ENCODE data around the gene PRKCH. TPM values are rescaled to one million over a fixed set of nuclear protein-coding genes. Genes with fewer than 3 reads are reported as not detected.

Gene PRKCH
- total and polyA plus RNA-seq, 2 of the 13 experiments (the other 11 are each of a cell fraction or from before 2014, with no cell fraction given): 0.48 to 1.3 TPM

GRCh38 chr14:61553730-61554641, 232.6 kb downstream of the PRKCH start (continued):
- TF ChIP-seq, protein P1, sequence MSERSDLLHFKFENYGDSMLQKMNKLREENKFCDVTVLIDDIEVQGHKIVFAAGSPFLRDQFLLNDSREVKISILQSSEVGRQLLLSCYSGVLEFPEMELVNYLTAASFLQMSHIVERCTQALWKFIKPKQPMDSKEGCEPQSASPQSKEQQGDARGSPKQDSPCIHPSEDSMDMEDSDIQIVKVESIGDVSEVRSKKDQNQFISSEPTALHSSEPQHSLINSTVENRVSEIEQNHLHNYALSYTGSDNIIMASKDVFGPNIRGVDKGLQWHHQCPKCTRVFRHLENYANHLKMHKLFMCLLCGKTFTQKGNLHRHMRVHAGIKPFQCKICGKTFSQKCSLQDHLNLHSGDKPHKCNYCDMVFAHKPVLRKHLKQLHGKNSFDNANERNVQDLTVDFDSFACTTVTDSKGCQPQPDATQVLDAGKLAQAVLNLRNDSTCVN (CRISPR knock-in tag; IDR thresholded peaks at IDR 0.05; ENCODE audit: borderline replicate concordance): no peak; the same call in 1 of the 2 replicates
- TF ChIP-seq ZNF34 (CRISPR knock-in tag; IDR thresholded peaks at IDR 0.05; ENCODE audit: borderline replicate concordance) (no peak), STAT5B (CRISPR knock-in tag; IDR thresholded peaks at IDR 0.05) (no peak), FOXA1 (IDR thresholded peaks at IDR 0.05) (peak; percentile 78; the same call in 1 of the 2 replicates), FOXA1 (CRISPR knock-in tag; IDR thresholded peaks at IDR 0.05) (peak; percentile 96), TBX3 (IDR thresholded peaks at IDR 0.05; ENCODE audit: borderline replicate concordance) (peak; percentile 89), ZNF281 (CRISPR knock-in tag; IDR thresholded peaks at IDR 0.05; ENCODE audit: borderline replicate concordance) (peak; percentile 61; the same call in 1 of the 2 replicates), ZNF432 (CRISPR knock-in tag; IDR thresholded peaks at IDR 0.05; ENCODE audit: borderline replicate concordance) (0 out of 2 replicates have a peak, but pooled peaks have one; percentile 54), YEATS4 (CRISPR knock-in tag; IDR thresholded peaks at IDR 0.05; ENCODE audit: borderline replicate concordance) (no peak), HNRNPH1 (optimal IDR thresholded peaks at IDR 0.05; ENCODE audit: low read depth, low read length) (no peak), PHB2 (IDR thresholded peaks at IDR 0.05; ENCODE audit: partially characterized antibody) (no peak)
- TF ChIP-seq, protein P2, sequence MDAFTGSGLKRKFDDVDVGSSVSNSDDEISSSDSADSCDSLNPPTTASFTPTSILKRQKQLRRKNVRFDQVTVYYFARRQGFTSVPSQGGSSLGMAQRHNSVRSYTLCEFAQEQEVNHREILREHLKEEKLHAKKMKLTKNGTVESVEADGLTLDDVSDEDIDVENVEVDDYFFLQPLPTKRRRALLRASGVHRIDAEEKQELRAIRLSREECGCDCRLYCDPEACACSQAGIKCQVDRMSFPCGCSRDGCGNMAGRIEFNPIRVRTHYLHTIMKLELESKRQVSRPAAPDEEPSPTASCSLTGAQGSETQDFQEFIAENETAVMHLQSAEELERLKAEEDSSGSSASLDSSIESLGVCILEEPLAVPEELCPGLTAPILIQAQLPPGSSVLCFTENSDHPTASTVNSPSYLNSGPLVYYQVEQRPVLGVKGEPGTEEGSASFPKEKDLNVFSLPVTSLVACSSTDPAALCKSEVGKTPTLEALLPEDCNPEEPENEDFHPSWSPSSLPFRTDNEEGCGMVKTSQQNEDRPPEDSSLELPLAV (CRISPR knock-in tag; conservative IDR thresholded peaks at IDR 0.05; ENCODE audit: low read depth): no peak
- TF ChIP-seq, protein P3, sequence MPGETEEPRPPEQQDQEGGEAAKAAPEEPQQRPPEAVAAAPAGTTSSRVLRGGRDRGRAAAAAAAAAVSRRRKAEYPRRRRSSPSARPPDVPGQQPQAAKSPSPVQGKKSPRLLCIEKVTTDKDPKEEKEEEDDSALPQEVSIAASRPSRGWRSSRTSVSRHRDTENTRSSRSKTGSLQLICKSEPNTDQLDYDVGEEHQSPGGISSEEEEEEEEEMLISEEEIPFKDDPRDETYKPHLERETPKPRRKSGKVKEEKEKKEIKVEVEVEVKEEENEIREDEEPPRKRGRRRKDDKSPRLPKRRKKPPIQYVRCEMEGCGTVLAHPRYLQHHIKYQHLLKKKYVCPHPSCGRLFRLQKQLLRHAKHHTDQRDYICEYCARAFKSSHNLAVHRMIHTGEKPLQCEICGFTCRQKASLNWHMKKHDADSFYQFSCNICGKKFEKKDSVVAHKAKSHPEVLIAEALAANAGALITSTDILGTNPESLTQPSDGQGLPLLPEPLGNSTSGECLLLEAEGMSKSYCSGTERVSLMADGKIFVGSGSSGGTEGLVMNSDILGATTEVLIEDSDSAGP (CRISPR knock-in tag; IDR thresholded peaks at IDR 0.05; ENCODE audit: borderline replicate concordance): no peak
- TF ChIP-seq, protein P4, sequence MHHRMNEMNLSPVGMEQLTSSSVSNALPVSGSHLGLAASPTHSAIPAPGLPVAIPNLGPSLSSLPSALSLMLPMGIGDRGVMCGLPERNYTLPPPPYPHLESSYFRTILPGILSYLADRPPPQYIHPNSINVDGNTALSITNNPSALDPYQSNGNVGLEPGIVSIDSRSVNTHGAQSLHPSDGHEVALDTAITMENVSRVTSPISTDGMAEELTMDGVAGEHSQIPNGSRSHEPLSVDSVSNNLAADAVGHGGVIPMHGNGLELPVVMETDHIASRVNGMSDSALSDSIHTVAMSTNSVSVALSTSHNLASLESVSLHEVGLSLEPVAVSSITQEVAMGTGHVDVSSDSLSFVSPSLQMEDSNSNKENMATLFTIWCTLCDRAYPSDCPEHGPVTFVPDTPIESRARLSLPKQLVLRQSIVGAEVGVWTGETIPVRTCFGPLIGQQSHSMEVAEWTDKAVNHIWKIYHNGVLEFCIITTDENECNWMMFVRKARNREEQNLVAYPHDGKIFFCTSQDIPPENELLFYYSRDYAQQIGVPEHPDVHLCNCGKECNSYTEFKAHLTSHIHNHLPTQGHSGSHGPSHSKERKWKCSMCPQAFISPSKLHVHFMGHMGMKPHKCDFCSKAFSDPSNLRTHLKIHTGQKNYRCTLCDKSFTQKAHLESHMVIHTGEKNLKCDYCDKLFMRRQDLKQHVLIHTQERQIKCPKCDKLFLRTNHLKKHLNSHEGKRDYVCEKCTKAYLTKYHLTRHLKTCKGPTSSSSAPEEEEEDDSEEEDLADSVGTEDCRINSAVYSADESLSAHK (CRISPR knock-in tag; IDR thresholded peaks at IDR 0.05; ENCODE audit: borderline replicate concordance): no peak
